Posterior cingulate gyrus (tissue), 11 donors: ENCODE results near the gene TRABD.

Source experiments
- DNase-seq, 10 donors: peaks; one replicate each; pipeline versions ENCODE4 v3.0.0 to v3.0.0-alpha.2; 2020 to 2021; ENCODE audit warnings: mixed read lengths in 3 of 10
- intact Hi-C: fragments of 100-400 bp; cut with DNase I; formaldehyde crosslinking; loops from one replicate; pipeline ENCODE4 v1.15.1; 2023

TRABD gene

DNA sequence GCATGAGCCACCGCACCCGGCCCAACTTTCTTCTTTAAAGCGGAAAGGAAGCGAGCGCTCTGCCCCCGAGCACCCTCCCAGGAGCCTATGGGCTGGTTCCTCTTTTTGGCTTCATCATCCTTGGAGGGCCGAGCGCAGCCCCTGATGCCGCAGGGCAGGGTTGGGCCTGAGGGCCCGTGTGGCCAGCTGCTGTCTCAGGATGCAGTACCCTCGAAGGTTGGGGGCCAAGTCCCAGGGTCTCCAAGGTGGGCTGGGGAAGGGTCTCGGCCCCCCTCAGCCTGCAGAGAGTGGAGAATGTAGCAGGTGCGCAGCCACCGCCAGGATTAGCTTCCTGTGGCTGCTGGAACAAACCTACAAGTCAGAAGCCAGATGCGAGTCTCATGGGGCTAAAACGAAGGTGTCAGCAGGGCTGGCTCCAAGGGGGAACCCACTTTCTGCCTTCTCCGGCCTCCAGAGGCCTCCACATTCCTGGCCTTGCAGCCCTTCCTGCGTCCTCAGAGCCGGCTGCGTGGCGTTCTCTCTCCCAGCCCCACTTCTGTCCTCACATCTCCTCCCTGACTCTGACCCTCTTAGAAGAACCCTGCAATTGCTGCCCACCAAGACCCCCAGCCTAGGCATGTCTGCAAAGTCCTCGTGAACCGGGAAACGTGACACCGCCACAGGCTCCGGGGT, 12.3 kb upstream of the TRABD start:
- DNase-seq = peak in 1 of 10 donors; percentile 60
- intact Hi-C loops = no loop called here

DNA sequence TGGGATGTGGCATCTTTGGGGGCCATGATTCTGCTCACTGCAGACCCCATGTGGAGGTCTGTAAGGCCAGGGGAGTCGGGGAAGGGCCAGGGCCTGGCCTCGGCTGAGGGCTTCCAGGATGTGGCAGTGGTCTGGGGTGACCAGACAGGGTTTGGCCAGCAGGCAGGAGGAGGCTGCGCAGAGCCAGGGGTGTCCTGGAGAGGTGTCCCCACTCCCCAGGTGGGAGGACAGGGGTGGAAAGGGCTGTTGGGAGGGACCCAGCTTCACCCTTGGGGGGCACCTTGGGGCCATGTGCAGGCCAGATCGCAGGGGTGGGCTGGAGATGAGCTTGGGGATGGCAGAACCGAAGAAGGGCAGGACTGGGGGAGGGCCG, 11.7 kb upstream of the TRABD start:
- no peak for DNase-seq
- intact Hi-C loops = no loop called here

DNA sequence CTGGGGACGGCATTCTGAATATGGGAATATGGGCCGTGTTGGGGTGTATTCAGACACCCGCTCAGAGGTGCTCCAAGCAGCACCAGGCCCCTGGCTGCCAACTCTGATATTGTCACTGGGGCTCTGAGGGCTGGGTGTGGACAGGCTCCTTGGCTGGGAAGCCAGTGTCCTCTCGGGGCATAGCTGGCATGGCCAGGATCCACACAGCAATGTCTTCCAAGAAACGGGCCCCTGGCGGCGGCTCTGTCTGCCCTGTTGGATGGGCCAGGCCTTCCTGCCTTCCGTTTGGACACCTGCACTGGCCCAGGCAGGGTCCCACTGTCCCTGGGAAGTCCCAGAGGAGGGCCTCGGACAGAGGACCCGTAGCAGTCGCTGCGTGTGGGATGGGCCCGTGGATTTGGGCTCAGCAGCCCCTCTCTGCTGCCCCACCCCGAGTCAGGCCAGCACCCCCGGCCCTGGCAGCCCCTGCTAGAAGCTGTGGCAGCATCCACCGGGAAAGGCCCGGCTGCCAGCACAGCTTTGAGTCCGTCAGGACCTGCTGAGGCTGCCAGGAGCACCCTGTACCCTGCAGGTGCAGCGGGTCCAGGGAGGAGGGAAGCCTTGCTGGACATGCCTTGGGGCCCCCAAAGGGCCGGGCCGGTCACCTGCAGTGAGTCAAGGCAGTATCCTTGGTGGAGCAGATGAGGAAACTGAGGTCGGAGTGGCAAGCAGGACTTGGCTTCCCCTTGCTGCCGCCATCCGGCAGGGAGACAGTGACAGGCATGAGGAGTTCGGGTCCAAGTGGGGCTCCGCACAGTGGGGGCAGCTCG, 11.1 kb upstream of the TRABD start:
- intact Hi-C loops = no loop called here
- DNase-seq = peak in 1 of 10 donors; percentile 69

DNA sequence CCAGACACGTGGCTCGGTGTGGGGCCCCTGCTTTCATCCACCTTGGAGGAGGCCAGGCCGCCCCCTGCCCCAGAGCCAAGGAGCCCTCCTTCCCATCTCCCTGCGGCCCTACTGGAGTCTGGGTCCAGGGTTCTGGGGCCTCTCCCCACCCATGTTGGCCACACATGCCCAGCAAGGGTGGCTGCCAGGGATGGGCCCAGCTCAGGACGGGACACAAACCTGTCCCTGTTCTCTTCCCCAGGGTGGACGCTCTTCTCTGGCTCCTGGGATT, 10.6 kb upstream of the TRABD start:
- no peak for DNase-seq
- intact Hi-C loops = no loop called here

DNA sequence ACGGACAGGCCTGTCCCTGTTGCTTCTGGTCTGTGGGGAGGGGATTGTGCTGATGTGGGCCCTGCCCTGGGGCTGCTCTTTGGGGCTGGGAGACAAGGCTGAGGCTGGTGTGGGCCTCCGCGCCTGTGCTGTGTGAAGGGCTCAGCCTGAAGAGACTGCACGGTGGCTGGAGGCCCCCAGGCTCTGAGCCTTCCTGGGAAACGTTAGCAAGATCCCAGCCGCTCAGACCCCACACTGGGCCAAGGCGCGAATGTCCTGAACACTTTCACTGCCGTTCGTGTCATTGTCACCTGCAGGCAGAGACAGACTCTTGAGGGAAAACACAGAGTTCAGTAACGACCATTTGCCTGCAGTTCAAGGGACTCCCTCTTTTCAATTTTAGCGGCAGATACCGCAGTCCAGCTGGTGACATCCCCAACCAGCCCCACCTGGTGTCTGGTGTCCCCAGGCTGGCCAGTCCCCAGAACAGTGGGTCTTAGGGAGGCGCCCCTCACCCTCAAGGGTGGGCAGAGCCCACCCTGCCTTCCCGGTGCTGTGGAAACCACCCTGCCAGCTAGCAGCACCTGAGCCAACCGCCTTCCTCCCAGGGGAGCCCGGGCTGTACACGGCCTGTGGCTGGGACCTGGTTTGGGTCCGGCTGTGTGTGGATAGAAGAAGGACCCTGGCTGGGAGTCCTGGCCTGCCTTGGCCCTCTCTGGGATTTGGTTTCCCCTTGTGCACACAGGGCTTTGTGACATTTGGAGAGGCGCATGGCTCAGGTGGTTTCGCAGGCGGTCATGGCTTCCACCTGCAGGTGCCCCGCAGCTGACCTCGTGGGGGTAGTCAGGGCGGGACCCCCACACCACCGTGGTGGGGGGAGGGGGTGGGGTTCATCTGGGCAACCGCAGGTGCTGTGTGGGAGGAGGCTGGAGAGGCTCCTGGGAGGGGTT, 9.5 kb upstream of the TRABD start:
- DNase-seq = peak in 1 of 10 donors; percentile 59
- intact Hi-C loops = no loop called here

DNA sequence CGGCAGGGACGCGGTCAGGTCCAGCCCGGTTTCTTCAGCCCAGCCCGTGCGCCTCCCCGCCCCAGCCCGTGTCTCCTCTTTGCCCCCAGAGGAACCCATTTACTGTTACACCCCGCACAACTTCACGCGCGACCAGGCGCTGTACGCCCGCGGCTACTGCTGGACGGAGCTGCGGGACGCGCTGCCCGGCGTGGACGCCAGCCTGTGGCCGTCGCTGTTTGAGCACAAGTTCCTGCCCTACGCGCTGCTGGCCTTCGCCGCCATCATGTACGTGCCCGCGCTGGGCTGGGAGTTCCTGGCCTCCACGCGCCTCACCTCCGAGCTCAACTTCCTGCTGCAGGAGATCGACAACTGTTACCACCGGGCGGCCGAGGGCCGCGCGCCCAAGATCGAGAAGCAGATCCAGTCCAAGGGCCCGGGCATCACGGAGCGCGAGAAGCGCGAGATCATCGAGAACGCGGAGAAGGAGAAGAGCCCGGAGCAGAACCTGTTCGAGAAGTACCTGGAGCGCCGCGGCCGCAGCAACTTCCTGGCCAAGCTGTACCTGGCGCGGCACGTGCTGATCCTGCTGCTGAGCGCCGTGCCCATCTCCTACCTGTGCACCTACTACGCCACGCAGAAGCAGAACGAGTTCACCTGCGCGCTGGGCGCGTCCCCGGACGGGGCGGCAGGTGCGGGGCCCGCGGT, 8.7 kb upstream of the TRABD start:
- peak in 1 of 10 donors; percentile 66 for DNase-seq
- intact Hi-C loops = no loop called here

DNA sequence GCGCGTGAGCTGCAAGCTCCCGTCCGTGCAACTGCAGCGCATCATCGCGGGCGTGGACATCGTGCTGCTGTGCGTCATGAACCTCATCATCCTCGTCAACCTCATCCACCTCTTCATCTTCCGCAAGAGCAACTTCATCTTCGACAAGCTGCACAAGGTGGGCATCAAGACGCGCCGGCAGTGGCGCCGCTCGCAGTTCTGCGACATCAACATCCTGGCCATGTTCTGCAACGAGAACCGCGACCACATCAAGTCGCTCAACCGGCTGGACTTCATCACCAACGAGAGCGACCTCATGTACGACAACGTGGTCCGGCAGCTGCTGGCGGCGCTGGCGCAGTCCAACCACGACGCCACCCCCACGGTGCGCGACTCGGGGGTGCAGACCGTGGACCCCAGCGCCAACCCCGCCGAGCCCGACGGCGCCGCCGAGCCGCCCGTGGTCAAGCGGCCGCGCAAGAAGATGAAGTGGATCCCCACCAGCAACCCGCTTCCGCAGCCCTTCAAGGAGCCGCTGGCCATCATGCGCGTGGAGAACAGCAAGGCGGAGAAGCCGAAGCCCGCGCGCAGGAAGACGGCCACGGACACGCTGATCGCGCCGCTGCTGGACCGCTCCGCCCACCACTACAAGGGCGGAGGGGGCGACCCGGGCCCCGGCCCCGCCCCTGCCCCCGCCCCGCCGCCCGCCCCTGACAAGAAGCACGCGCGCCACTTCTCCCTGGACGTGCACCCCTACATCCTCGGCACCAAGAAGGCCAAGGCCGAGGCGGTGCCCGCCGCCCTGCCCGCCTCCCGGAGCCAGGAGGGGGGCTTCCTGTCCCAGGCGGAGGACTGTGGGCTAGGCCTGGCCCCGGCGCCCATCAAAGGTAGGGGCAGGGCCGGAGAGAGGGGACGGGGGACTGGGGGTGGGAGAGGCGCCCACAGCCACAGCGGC, 7.9 kb upstream of the TRABD start:
- intact Hi-C loops = no loop called here
- peak in 1 of 10 donors; percentile 61 for DNase-seq

DNA sequence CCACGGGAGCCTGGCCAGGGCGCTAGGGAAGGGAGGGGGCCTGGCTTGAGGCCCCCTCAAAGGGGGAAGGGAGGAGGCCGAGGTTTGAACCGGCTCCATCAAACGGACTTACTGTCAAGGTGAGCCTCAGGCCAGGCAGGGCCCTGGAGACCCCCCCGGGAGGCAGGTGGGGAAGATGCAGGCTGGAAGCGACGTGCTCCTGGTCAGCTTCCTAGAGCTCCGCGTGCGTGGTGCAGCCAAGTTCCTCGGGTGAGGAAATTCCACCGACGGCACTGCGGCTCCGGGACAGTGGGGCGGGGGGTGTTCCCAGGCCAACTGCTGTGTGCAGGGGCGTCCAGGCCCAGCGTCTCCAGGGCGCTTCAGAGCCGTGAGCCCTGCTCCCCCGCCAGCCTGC, 7.2 kb upstream of the TRABD start:
- DNase-seq = peak in 2 of 10 donors; percentile 26 to 82
- intact Hi-C loops = no loop called here

DNA sequence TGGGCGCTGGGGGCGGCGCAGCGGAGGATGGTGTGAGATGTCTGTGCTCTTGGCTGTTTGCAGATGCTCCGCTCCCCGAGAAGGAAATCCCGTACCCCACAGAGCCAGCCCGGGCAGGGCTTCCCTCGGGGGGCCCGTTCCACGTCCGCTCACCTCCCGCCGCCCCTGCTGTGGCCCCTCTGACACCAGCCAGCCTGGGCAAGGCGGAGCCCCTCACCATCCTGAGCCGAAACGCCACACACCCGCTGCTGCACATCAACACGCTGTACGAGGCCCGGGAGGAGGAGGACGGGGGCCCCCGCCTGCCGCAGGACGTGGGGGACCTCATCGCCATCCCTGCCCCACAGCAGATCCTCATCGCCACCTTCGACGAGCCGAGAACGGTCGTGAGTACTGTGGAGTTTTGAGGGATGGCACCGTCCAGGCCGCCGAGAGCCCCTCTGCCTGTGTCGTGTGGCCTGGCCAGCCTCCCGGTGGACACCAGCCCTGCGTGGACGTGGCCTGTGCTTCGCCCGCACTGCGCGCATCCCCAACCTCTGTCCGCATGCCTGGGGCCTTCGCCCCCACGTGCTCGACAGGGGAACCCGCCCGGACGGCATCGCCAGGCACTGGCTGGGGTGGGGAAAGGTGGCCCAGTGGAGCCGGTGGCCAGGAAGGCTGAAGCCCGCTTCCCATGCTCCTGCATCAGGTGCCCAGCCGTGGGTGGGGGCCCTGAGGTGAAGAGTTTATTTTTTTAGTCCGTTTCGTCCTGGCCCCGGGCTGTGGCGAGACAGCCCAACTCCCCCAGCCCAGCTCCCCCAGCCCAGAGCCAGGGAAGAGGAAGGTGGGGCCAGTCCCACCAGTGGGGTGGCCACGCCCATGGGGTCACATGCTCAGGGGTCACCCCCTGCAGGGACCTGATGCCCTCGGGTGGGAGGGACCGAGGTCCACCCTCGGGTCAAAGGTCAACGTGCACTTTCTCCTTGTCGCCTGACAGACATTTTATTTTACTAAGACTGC, 6.5 kb upstream of the TRABD start:
- peak in 4 of 10 donors; percentile 18 to 80 (median 75) for DNase-seq
- intact Hi-C loops = no loop called here

DNA sequence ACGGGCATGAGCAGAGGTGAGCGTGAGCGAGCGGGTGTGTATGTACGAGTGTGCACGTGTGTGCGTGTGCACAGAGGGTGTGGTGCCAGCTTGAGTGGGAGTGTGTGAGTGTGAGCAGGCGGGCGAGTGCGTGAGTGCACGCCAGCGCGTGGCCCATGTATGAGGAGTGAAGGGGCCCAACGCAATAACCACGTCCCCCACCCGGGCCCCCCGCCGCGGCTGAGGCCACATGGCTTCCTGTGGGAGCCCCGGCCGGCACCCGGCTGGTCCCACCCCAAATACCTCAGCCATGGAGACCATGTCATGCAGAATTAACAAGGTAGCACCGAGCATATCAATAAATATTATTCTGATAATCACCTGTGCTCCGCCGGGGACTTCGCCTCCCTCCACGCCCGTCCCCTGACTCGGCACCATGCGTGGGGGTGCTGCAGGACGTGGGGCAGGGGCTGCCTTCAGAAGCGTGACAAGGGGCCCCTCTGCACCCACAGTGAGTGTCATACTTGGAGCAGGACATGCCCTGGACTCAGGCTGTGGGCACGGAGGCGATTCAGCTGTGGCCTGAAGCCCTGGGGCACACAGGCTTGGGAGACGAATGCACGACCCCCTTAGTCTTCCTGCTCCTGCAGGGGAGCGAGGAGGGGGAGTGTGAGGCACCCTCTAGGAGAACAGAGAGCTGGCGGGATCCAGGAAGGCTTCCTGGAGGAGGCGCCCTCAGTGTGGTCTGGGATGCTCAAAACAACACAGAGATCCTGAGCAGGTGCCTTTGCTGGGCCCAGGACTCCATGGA, 5.6 kb upstream of the TRABD start:
- intact Hi-C loops = no loop called here
- peak in 2 of 10 donors; percentile 68 to 69 for DNase-seq

DNA sequence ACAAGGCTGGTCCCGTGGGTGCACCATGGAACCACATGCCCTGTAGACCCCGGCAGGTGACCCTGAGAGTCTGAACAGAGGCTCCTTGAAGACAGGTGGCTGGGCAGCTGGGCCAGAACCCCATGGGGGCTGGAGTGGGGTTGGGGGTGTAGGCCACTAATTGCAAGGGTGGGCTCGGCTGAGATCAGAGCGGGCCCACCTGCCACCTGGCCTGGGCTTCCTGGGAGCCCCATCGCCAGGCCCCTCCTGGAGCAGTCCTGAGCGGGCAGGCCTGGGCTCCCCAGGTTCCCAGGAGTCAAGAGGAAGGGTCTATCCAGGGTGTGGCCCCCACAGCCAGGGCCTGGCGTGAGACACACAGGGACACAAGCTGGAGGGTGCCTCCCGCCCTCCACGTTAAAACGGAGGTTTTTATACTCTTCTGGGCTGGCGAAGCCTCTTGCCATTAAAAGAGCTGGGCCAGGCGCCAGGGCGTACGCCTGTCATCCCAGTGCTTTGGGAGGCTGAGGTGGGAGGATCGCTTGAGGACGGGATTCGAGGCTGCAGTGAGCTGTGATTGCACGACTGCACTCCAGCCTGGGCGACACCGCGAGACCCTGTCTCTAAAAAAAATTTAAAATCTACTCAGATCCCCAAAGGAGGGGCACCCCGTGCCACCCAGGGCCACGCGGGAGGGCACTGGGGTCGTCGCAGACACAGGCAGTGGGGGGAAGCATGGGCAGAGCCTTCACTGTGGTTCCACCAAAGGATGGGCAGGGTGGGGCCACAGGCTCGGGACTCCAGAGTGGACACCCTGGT, 4.8 kb upstream of the TRABD start:
- intact Hi-C loops = no loop called here

DNA sequence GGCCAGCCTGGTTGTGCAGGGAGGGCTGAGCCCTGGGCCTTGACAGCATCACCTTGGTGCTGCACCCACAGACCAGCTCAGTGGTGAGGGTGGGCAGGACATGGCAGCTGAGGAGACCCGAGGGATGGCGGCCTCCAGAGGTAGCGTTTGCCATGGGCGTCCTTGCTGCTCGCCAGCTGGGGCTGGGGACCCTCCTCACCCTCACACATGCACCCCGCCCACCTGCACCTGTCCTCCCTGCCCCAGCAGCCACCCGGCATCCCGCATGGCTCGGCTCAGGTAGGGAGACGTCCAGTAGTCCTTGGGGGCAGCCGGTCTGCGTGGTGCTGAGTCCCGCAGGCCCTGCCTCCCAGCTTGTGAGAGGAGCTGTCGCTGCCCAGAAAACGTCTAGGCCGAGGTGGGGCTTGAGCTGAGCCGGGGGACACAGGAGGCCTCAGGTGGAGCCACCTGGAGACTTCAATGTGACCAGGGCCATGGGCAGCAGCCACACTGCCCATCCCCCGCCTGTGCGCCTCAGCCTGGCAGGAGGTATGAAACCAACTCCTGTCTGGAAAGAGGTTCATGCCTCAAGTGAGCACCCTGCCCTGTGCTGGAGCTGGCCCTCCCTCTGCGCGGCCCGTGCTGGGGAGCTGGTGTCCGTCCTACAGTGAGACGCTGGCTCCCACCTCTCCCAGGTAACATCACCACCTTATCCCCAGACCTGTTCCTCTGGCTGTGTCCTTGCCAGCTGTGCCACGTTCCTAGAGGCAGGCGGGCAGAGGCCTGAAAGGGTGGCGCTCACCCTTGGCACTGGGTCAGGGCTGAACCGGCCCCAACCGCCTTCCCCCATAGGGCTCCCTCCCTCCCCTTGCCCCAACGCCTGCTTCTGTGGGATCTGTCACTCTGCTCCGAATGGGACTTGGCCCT, 3.3 kb upstream of the TRABD start:
- peak in 2 of 10 donors; percentile 77 to 79 for DNase-seq
- intact Hi-C loops = no loop called here

More for the DNA sequence above, 4.8 kb upstream of the TRABD start:
- DNase-seq = peak in 3 of 10 donors; percentile 21 to 82 (median 63)

DNA sequence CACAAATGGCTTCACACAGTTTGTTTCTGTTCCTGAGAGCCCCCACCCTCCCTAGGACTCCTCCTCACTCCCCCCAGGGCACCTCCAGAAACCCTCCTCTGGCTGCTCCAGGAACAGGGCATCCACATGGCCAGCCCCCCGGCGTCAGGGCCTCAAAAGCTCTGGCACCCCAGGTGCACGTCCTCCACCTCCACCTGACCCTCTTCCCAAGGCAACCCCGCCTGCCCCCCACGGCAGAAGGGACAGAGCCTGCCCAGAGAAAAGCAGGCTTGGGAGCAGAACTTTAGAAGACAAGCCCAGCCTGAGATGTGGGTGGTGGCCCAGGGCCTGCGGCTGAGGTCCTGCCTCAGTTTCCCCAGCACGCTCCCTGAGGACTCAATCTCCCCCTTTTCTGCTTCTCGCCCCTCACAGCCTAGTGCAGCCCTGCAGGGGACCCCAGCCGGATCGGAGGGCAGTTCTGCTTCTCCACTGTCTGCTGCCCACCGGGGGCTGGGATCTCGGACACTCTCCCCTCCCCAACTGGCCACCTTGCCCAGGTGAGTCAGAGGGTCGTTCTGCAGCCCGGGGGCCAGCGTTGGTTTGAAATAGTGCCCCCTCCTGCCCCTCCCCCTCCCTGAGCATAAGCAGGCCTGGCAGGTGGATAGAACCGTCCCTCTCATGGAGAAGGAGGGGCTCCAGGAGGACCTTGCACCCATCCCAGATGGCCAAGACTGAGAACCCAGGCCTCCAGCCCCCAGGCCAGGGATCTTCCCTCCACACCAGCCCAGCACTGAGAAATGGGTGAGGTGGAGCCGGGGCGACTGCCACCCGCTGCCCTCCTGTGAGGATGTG, 2.4 kb upstream of the TRABD start:
- intact Hi-C loops = no loop called here
- DNase-seq = peak in 2 of 10 donors; percentile 68 to 83
